A549 (cell line): ENCODE measurements around the gene SORCS2. TPM values are rescaled to one million over a fixed set of nuclear protein-coding genes. Genes with fewer than 3 reads are reported as not detected.

Experiments used
- ATAC-seq, 2 experiments: fragments of 200-7000 bp in 1 of 2; fragments of >200 bp in 1 of 2; cut with Nextera tagmentation in 1 of 2; cut with Tn5 transposase in 1 of 2; 3 replicates each; pipeline versions ENCODE4 v1.8.0 to v1.9.1; 2018 to 2020; ENCODE audit warnings: mild to moderate bottlenecking in 1 of 2, moderate library complexity in 1 of 2
- CTCF ChIA-PET: fragments of 300-600 bp; sonication (Branson Sonifier 250); formaldehyde crosslinking; extraction: SDS; loops from one replicate; lab custom pipeline; 2021; ENCODE audit warnings: antibody characterized with exemption, inconsistent platforms; lab: Yijun Ruan, JAX
- POLR2A ChIA-PET: fragments of 350-600 bp; formaldehyde crosslinking; extraction: SDS; loops from one replicate; lab custom pipeline; 2021; ENCODE audit warnings: antibody characterized with exemption, inconsistent platforms; lab: Yijun Ruan, JAX
- DNase-seq, 2 experiments: peaks; one replicate each; pipeline versions ENCODE4 v3.0.0 to v3.0.0-alpha.2; 2011 to 2016; ENCODE audit warnings: low read depth in 1 of 2, low spot score in 1 of 2
- FAIRE-seq: peaks from 2 replicates; lab custom pipeline; 2011; peaks lifted over from hg19 to GRCh38; lab: Jason Lieb, UNC
- H3K27ac ChIP-seq, 2 experiments: fragments of >200 bp; sonication (Bioruptor Twin); formaldehyde crosslinking; 3 replicates each; pipeline ENCODE4 v1.5.1; 2016 to 2017
- H3K4me1 ChIP-seq: fragments of >200 bp; sonication (Bioruptor Twin); formaldehyde crosslinking; 3 replicates; pipeline ENCODE4 v1.6.1; 2016
- H3K4me2 ChIP-seq: fragments of >200 bp; sonication (Bioruptor Twin); formaldehyde crosslinking; 3 replicates; pipeline ENCODE4 v1.6.1; 2016
- H3K4me3 ChIP-seq: fragments of >200 bp; sonication (Bioruptor Twin); formaldehyde crosslinking; 3 replicates; pipeline ENCODE4 v1.5.1; 2016
- H3K9me3 ChIP-seq: fragments of >200 bp; sonication (Bioruptor Twin); formaldehyde crosslinking; 3 replicates; pipeline ENCODE4 v1.6.1; 2016
- BHLHE40 ChIP-seq: IDR thresholded peaks from 2 replicates; pipeline ENCODE4 v1.6.1; 2012; ENCODE audit warnings: low read depth, low read length, inconsistent platforms
- CHD4 ChIP-seq: fragments of 200-600 bp; sonication (generic); IDR thresholded peaks from 2 replicates; pipeline ENCODE4 v1.6.1; 2016; ENCODE audit warnings: antibody characterized with exemption, mild to moderate bottlenecking, borderline replicate concordance
- FOSB ChIP-seq: fragments of 250-450 bp; sonication (Bioruptor Pico); IDR thresholded peaks from 2 replicates; pipeline ENCODE4 v1.5.0; 2020; ENCODE audit warnings: mild to moderate bottlenecking, moderate library complexity
- HDAC2 ChIP-seq: fragments of 200-600 bp; sonication (generic); IDR thresholded peaks from 2 replicates; pipeline ENCODE4 v1.6.1; 2016
- HOXA7 ChIP-seq: fragments of 250-450 bp; sonication (Bioruptor Pico); IDR thresholded peaks from 2 replicates; pipeline ENCODE4 v1.5.0; 2020; ENCODE audit warnings: mild to moderate bottlenecking, moderate library complexity
- HOXB13 ChIP-seq: fragments of 250-450 bp; sonication (Bioruptor Pico); IDR thresholded peaks from 2 replicates; pipeline ENCODE4 v1.5.0; 2020; ENCODE audit warnings: low read depth, mild to moderate bottlenecking, moderate library complexity
- KDM5A ChIP-seq: fragments of 200-600 bp; sonication (generic); IDR thresholded peaks from 2 replicates; pipeline ENCODE4 v1.6.1; 2016; ENCODE audit warnings: antibody characterized with exemption, mild to moderate bottlenecking
- MAFK ChIP-seq: fragments of 450-650 bp; IDR thresholded peaks from 2 replicates; pipeline ENCODE4 v1.6.1; 2014; ENCODE audit not compliant: partially characterized antibody
- MAZ ChIP-seq: fragments of 150-350 bp; IDR thresholded peaks from 2 replicates; pipeline ENCODE4 v1.6.1; 2014; ENCODE audit warnings: antibody characterized with exemption, low read depth, low read length, borderline replicate concordance
- NPAS2 ChIP-seq: fragments of 250-450 bp; sonication (Bioruptor Pico); IDR thresholded peaks from 2 replicates; pipeline ENCODE4 v1.8.0; 2022; ENCODE audit warnings: mild to moderate bottlenecking, moderate library complexity, borderline replicate concordance
- POLR2A ChIP-seq: IDR thresholded peaks from 2 replicates; pipeline ENCODE4 v1.6.1; 2012; ENCODE audit warnings: mild to moderate bottlenecking, low read length
- RAD21 ChIP-seq, 2 experiments: fragments of >200 bp in 1 of 2; sonication (Bioruptor Twin) in 1 of 2; formaldehyde crosslinking in 1 of 2; IDR thresholded peaks in 1 of 2; conservative IDR thresholded peaks in 1 of 2; 2 replicates in 1 of 2; 3 replicates in 1 of 2; pipeline ENCODE4 v1.6.1; 2012 to 2018; ENCODE audit warnings: inconsistent platforms in 1 of 2
- RARB ChIP-seq: fragments of 250-450 bp; sonication (Bioruptor Pico); IDR thresholded peaks from 2 replicates; pipeline ENCODE4 v1.8.0; 2021; ENCODE audit warnings: mild to moderate bottlenecking, moderate library complexity
- SREBF2 ChIP-seq: fragments of 450-650 bp; IDR thresholded peaks from 2 replicates; pipeline ENCODE4 v1.6.1; 2014; ENCODE audit warnings: mild to moderate bottlenecking, moderate library complexity
- TFCP2L1 ChIP-seq: fragments of 250-450 bp; sonication (Bioruptor Pico); IDR thresholded peaks from 2 replicates; pipeline ENCODE4 v1.5.0; 2021; ENCODE audit warnings: mild to moderate bottlenecking
- ZC3H11A ChIP-seq: fragments of 450-650 bp; IDR thresholded peaks from 2 replicates; pipeline ENCODE4 v1.6.1; 2014; ENCODE audit warnings: antibody characterized with exemption, mild to moderate bottlenecking
- WGBS: methylation state at CpG from one replicate; pipeline ENCODE4 v1.1.6; 2017; ENCODE audit errors: missing lambda C conversion rate; 5-methylcytosine and 5-hydroxymethylcytosine counted together
- polyA plus RNA-seq, 4 experiments: library from polyadenylated mRNA; depleted of rRNA in 3 of 4; stranded (reverse); fragments of >200 nt; fragmentation: RNase III in 1 of 4; extraction: RNeasy Plus Mini Kit Qiagen cat#74134 plus additional on column Dnase treatment in 1 of 4; gene quantifications; 2 replicates in 3 of 4; 3 replicates in 1 of 4; pipeline ENCODE4 v1.2.3, GENCODE V29; 2011 to 2017
- TF ChIP-seq, protein P1 (sequence below): IDR thresholded peaks from 2 replicates; pipeline ENCODE4 v1.6.1; 2012
- TF ChIP-seq, protein P2 (sequence below): fragments of 450-650 bp; IDR thresholded peaks from 2 replicates; pipeline ENCODE4 v1.6.1; 2014; ENCODE audit warnings: antibody characterized with exemption
- TF ChIP-seq, protein P3 (sequence below): fragments of 200-600 bp; sonication (generic); IDR thresholded peaks from 2 replicates; pipeline ENCODE4 v1.6.1; 2016; ENCODE audit warnings: antibody characterized with exemption, mild to moderate bottlenecking, moderate library complexity

Gene SORCS2
- polyA plus RNA-seq, 2 of the 4 experiments (the other 2 are of a cell fraction), result 1.4 to 4.6 TPM

DNA sequence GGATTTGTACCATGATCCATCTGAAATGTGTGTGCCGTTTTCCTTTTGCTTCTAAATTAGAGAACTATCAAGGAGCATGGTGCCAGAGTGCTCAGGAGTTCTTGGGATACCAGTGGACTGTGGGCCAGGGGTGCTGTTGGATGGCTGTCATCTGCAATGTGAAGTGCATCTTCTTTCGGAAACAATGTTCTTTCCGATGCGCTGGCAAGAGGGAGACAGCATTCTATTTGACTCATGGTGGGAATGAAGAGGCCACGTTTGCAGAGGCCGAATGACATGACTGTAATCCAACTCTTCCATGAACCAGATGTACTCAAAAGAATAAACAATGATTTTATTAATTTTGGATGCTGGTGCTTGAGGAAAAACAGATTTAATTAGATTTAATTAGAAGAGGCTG, 45.5 kb downstream of the SORCS2 start:
- TF ChIP-seq BHLHE40, result no peak
- TF ChIP-seq NPAS2 (CRISPR knock-in tag), result no peak
- TF ChIP-seq, protein P1, sequence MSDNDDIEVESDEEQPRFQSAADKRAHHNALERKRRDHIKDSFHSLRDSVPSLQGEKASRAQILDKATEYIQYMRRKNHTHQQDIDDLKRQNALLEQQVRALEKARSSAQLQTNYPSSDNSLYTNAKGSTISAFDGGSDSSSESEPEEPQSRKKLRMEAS, result no peak
- TF ChIP-seq HOXB13 (CRISPR knock-in tag), result no peak
- TF ChIP-seq ZC3H11A, result no peak
- TF ChIP-seq TFCP2L1, result no peak
- TF ChIP-seq KDM5A, result no peak
- no peak for TF ChIP-seq HOXA7 (CRISPR knock-in tag)
- no peak for TF ChIP-seq CHD4
- no peak for TF ChIP-seq MAZ
- TF ChIP-seq, protein P2, sequence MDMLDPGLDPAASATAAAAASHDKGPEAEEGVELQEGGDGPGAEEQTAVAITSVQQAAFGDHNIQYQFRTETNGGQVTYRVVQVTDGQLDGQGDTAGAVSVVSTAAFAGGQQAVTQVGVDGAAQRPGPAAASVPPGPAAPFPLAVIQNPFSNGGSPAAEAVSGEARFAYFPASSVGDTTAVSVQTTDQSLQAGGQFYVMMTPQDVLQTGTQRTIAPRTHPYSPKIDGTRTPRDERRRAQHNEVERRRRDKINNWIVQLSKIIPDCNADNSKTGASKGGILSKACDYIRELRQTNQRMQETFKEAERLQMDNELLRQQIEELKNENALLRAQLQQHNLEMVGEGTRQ, result no peak
- CTCF ChIA-PET, result interaction anchor here (1.3 to 1.6 kb wide), 2 partner anchors 11 to 59 kb away, joined by 3 to 4 read pairs; no protein-coding TSS in a partner anchor
- Histone ChIP-seq H3K4me2 (no peak overlapping the region), H3K4me1 (no peaks in the 10 kb centered on the region), H3K9me3 (no peaks in the 10 kb centered on the region), H3K4me3 (no peak overlapping the region), H3K27ac (no peak overlapping the region)
- POLR2A ChIA-PET, result no interaction called here
- no peak for ATAC-seq
- 95% methylated on average over 6 of the region's 6 CpGs for WGBS
- no peak for FAIRE-seq
- no peak for DNase-seq

DNA sequence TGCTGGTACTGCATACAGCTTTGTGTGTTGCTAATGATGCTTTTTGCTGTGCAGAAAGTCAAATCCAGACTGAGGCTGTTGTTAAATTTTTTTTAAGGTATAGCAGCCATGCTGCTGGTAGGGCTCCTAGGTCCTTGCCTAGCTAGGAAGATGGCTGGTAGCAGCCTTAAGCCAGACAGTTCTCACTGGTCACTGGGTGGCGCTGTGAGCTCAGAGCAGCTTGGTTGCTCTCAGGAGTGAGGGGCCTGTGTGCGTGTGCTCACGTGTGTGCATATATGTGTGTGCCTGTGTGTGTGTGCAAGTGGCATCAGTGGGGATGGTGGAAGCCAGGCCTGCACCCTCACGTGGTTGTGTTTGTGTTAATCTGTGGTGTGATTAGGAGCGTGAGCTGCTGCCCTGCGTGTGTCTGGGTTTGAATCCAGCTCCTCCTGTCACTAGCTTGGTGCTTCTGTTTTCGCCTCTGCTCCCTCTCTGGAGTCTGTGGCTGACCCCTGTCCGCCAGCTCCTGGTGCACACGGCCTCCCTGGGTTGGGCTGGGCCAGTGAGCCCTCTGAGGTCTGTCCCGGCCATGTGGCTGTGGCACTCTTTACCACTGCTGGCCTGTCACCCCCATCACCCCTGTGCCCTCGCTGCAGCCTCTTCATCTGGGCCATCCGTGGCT, 46.1 kb downstream of the SORCS2 start:
- FAIRE-seq (no peak), DNase-seq (peak in 1 of 2 experiments; percentile 29), ATAC-seq (no peak)
- H3K4me1 ChIP-seq, result no peaks in the 10 kb centered on the region
- H3K4me3 ChIP-seq, result no peak overlapping the region
- H3K27ac ChIP-seq, result no peak overlapping the region
- no peaks in the 10 kb centered on the region for H3K9me3 ChIP-seq
- ChIA-PET POLR2A (no interaction called here), CTCF (interaction anchor here (0.6 to 1.6 kb wide), 3 partner anchors 11 to 125 kb away, joined by 3 to 4 read pairs (median 4); no protein-coding TSS in a partner anchor)
- H3K4me2 ChIP-seq, result no peak overlapping the region
- WGBS, result 89% methylated on average over 7 of the region's 12 CpGs
- no peak for TF ChIP-seq CHD4
- TF ChIP-seq HDAC2, result no peak
- TF ChIP-seq RAD21 (conservative IDR thresholded peaks at IDR 0.05 in 1 of 2, IDR thresholded peaks at IDR 0.05 in 1 of 2), result 0 out of 5 replicates have a peak, but pooled peaks of 1 of the 2 experiments have one; percentile 4

DNA sequence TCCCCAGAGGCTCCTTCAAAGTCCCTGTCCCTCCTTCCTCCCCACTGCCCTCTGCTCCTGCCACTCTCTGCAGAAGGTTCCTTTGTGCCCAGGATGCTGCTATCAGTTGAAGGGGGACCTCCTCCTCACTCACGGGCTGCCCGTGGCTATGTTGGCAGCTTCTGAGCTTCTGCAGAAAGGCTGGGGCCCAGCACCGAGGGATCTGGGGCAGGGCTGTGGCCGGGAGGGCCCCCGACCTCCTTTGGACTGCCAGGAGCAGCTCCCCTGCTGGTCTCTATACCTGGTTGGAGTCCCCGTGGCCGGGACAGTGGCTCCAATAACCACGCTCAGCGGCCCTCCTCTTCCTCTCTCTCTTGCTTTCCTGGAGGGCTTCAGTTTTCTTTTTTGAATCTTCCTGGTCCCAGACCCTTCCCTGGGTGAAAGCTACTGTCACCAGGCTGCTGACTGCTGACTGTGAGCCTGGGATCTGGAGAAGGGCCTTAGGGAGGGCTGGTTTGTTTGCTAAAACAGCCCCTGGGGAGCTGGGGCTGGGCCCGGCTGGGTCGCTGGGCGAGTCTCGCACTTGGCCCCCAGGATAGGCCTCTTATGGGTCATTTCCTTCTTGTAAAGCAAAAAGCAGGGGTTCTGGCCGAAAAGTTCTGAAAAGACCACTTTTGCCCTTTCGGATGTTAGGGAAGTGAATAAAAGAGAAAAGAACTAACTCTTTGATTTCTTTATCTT, 46.9 kb downstream of the SORCS2 start:
- H3K4me2 ChIP-seq, result no peak overlapping the region
- 81% methylated on average over 8 of the region's 15 CpGs for WGBS

DNA sequence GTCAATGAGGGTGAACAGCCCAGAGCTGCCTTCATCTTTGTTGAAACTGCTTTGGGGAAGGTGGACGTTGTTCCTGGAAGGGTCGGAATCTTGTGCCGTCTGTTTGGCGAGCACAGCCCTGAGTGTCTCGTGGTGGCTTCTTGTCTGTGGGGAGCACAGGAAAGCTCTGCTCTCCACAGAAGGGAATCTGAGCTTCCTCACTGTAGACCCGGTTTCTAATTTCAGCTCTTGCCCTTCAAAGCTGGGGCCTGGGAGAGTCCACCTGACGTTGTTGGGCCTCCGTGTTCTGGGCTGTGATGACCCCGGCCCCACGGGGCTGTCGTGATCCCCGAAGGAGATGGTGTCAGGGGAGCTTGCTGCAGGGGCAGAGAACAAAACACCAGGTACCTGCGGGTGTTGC, 47.5 kb downstream of the SORCS2 start:
- no peak overlapping the region for H3K27ac ChIP-seq
- TF ChIP-seq RARB (no peak), SREBF2 (no peak), POLR2A (no peak), FOSB (CRISPR knock-in tag) (no peak), MAZ (no peak), CHD4 (no peak)
- TF ChIP-seq, protein P3, sequence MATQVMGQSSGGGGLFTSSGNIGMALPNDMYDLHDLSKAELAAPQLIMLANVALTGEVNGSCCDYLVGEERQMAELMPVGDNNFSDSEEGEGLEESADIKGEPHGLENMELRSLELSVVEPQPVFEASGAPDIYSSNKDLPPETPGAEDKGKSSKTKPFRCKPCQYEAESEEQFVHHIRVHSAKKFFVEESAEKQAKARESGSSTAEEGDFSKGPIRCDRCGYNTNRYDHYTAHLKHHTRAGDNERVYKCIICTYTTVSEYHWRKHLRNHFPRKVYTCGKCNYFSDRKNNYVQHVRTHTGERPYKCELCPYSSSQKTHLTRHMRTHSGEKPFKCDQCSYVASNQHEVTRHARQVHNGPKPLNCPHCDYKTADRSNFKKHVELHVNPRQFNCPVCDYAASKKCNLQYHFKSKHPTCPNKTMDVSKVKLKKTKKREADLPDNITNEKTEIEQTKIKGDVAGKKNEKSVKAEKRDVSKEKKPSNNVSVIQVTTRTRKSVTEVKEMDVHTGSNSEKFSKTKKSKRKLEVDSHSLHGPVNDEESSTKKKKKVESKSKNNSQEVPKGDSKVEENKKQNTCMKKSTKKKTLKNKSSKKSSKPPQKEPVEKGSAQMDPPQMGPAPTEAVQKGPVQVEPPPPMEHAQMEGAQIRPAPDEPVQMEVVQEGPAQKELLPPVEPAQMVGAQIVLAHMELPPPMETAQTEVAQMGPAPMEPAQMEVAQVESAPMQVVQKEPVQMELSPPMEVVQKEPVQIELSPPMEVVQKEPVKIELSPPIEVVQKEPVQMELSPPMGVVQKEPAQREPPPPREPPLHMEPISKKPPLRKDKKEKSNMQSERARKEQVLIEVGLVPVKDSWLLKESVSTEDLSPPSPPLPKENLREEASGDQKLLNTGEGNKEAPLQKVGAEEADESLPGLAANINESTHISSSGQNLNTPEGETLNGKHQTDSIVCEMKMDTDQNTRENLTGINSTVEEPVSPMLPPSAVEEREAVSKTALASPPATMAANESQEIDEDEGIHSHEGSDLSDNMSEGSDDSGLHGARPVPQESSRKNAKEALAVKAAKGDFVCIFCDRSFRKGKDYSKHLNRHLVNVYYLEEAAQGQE, result no peak
- H3K4me2 ChIP-seq, result no peak overlapping the region
- POLR2A ChIA-PET, result no interaction called here
- WGBS, result 96% methylated on average over 6 of the region's 13 CpGs
- CTCF ChIA-PET, result interaction anchor here (0.9 kb wide), 1 partner anchor 46 kb away, joined by 3 read pairs; no protein-coding TSS in a partner anchor
- ATAC-seq (no peak), DNase-seq (no peak), FAIRE-seq (no peak)
- no peak overlapping the region for H3K4me3 ChIP-seq
- no peaks in the 10 kb centered on the region for H3K9me3 ChIP-seq
- H3K4me1 ChIP-seq, result no peaks in the 10 kb centered on the region

More for the DNA sequence above, 46.9 kb downstream of the SORCS2 start:
- H3K9me3 ChIP-seq, result no peaks in the 10 kb centered on the region
- CTCF ChIA-PET, result interaction anchor here (1.3 to 1.6 kb wide), 2 partner anchors 10 to 57 kb away, joined by 3 to 4 read pairs; no protein-coding TSS in a partner anchor
- H3K4me1 ChIP-seq, result no peaks in the 10 kb centered on the region
- H3K27ac ChIP-seq, result no peak overlapping the region
- FAIRE-seq (no peak), ATAC-seq (no peak), DNase-seq (no peak)
- POLR2A ChIA-PET, result no interaction called here
- no peak for TF ChIP-seq MAFK
- no peak overlapping the region for H3K4me3 ChIP-seq
